GM19328 (cell line): Measurements from ENCODE around the gene RNF157.
"Not testable (repeated sequence)": the region's sequence is repeated elsewhere in the genome, so short reads cannot be mapped to it uniquely, and the experiment has no call there.

Experiments used
- ATAC-seq: cut with Tn5 transposase; IDR thresholded peaks from one replicate; pipeline ENCODE4 v1.9.1; 2021; ENCODE audit warnings: mild to moderate bottlenecking, moderate library complexity; ENCODE audit not compliant: unreplicated experiment

Gene RNF157

DNA sequence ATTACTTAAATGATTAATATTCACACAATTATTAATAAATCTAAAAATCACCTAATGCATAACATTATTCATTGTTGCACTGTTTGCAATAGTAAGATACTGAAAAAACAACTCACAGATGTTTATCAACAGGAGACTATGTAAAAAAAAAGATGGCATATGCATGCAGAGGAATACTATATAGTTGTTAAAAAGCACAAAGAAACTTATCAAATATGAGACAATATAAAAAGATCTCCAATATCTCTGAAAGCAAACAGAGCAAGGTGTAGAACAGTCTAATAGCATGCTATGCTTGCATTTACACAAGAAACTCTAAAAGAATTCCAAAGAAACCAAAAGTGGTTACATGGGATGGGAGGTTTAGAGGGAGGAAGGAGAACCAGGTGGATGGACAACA lies 3.7 kb downstream of the RNF157 start:
- ATAC-seq = no peak

DNA sequence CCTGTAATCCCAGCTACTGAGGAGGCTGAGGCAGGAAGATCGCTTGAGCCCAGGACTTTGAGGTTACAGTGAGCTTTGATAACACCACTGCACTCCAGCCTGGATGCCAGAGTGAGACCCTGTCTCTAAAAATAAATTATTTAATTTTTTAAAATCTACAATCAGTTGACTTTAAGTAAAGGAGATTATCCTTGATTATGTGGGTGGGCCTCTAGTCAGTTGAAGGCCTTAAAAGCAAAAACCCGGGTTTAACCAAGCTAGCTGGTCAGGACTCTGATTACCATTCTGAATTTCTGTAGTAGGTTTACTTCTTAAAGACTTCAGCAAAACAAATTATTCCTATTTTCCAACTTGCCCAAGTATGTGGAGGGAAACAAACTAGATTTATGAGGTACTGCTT lies 4.4 kb downstream of the RNF157 start:
- no peak for ATAC-seq

DNA sequence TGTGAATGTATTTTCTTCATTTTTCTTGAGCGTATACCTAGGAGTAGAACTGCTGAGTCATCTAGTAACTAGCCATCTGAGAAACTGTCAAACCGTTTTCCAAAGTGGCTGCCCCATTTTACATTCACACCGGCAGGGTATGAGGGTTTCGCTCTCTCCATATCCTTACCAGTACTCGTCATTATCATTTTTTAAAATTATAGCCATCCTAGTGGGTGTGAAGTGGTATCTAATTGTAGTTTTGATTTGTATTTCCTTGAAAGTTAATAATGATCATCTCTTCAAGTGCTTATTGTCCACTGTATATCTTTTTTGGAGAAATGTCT lies 6.0 kb downstream of the RNF157 start:
- ATAC-seq = no peak

DNA sequence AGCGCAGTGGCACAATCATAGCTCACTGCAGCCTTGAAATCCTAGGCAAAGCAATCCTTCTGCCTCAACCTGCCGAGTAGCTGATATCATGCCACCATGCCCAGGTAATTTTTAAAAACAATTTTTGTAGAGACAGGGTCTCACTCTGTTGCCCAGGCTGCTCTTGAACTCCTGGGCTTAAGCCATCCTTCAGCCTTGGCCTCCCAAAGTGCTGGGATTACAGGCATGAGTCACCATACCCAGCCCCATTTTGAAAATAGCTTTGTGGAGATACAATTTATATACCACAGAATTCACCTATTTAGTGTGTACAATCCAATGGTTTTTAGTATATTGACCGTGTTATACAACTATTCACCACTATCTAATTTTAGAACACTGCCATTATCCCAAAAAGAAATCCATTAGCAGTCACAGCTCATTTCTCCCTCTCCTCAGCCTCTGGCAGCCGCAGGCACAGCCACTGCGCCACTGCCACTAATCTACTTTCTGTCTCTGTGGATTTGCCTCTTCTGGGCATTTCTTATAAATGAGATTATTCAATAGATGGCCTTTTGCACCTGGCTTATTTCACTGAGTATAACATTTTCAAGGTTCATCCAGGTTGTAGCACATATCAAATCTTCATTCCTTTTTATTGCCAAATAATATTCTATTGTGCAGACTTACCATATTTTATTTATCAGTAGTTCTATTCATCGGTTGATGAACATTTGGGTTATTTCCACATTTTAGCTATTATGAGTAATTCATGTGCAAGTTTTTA lies 6.5 kb downstream of the RNF157 start:
- no peak for ATAC-seq

DNA sequence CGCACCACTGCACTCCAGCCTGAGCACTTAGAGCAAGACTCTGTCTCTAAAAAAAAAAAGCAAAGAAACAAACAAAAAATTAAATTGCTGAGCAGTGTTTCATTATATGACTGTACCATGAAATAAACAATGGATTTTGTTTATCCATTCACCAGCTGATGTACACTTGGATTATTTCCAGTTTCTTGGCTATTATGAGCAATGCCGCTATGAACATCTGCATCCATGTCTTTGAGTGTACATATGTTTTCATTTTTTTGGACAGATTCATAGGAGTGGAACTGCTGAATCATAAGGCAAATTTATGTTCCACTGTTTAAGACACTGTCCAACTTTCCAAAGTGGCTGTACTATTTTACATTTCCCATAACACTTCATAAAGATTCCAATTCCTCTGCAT lies 8.0 kb downstream of the RNF157 start:
- ATAC-seq = no peak

DNA sequence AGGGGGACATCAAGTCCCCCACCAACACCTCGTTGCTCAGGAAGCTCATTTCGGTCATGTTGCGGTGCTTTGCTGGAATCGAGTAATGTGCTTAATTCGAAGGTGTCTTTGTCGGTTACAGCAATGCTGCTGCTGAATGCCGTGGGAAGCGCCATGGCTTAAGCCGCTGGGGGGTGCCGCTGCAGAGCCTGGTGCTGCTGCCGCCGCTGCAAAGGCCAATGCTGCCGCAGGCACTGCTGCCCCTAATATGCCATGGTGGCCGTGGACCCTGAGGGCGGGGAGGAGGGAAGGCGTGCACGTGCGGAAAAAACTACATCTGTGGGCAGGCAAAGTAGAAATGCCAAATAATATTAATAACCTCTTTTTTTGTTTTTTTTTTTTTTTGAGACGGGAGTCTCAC lies 13.5 kb downstream of the RNF157 start:
- ATAC-seq = not testable (repeated sequence)

DNA sequence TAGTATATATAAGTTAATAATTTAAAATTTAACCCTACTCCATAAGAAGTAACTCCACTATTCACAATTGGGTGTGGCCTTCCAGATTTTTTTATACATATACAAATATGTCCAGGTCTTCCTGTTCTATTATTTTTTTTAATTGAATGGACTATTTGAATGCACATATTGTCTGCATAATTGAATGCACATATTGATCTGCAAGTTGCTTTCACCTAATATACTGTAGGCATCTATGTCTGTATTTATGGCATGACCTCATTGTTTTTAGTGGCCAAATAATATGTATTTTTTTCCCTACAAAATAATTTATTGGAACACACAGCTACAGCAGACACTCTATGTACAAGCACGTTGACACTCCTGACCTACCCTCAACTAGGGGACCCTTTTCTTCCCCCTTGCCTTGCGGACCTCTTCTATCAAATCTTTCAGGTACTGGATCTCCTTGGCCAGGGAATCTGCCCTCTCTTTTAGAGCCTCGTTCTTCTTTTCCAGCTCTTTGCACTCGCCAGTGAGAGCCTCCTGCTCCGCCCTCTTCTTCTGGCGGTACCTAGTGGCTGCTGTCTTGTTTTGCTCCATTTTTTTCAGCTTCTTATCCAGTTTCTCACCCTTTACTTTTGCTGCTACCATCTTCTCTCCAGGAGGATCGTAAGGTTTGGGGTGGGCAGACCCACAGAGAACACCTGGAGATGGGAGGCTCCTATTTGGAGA lies 14.8 kb downstream of the RNF157 start:
- ATAC-seq = not testable (repeated sequence)

DNA sequence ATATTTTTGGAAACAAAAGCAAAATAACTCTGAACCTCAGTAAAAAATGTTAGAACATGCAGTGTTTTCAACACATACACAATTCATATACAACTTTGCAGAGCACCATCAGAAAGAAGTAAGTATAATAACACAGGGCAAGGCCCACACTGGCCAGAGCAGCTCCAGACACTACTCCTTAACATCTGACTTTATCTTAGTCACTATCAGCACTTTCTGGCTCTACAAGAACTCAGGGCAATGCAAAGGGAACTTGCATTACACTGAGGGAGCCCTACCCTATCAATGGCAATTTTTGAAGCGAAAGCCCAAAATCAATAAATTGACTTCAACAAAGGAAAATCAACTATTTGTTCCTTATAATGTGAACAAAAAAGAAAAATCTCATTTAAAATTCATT lies 16.5 kb downstream of the RNF157 start:
- no peak for ATAC-seq

DNA sequence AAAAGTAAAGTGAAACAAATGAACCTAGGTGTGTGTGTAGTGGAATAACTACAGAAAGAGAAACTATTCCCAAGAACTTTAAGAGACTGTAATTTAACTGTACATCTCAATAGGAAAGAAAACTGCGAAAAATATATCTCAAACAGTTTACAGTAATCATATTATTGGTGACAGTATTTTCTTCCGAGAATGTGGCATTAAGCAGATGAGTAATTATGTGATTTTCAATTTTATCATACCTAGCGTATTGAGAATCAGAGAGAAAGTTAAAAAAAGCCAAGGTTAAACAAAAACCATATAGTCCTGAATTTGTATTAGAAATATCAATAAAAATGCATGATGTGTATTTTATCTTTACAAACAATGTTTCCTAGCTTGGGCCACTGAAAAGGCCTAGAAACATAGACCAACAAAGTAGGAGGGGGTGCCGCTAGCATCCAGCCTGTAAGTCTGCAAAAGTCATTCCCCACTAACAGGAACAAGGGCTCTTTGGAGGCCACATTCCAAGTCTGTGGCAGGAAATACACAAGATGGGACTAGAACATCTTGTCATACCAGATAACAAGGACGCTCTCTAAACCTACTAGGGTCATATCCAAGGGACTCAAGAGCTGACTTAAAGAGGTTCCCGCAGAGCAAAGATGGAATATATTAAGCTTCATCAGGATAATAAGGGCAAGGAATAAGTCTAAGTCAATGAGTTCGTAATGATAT lies 20.5 kb downstream of the RNF157 start:
- no peak for ATAC-seq

DNA sequence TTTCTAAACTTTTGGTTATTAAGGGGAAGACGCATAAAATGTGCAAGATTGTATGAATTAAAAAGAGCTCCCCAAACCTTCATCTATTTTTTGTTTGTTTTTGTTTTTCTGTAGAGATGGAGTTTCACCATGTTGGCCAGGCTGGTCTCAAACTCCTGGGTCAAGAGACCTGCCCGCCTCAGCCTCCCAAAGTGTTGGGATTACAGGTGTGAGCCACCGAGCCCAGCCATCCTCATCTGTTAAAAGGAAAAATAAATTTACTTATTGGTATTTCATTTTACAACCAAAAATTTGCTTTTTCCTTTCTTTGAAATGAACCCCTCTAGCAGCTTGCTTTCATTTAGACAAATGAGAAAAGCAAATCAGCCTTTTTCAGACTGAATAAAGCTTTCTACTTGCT lies 23.2 kb downstream of the RNF157 start:
- ATAC-seq = no peak

DNA sequence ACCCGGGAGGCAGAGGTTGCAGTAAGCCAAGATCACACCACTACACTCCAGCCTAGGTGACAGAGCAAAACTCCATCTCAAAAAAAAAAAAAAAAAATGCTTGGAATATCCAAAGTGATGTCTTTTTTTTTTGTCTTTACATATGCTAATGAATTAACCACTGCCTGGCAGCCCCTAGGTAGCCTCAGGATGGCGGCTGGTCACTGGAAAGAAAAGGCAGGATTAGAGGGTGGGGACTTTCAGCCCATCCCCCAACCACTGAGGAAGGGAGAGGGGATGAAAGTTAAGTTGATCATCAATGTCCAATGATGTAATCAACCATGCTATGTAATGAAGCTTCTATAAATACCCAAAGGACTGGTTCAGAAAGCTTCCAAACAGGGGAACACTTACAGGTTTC lies 26.8 kb downstream of the RNF157 start:
- no peak for ATAC-seq

DNA sequence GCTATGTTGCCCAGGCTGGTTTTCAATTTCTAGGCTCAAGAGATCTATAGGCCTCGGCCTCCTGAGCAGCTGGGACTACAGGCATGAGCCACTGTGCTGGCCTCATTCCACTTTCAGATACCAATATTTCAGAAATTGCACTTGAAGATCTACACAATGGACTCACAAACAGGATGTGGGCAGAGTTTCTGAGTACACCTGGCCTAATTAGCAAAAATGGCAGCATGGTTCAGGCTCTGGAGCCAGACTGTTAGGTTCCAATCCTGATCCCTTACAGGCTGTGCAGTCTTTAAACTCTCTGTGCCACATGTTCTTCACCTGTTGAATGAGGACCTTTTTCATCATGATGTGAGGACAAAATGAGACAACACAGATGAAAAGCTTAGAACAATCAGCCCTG lies 32.2 kb downstream of the RNF157 start:
- ATAC-seq = no peak

DNA sequence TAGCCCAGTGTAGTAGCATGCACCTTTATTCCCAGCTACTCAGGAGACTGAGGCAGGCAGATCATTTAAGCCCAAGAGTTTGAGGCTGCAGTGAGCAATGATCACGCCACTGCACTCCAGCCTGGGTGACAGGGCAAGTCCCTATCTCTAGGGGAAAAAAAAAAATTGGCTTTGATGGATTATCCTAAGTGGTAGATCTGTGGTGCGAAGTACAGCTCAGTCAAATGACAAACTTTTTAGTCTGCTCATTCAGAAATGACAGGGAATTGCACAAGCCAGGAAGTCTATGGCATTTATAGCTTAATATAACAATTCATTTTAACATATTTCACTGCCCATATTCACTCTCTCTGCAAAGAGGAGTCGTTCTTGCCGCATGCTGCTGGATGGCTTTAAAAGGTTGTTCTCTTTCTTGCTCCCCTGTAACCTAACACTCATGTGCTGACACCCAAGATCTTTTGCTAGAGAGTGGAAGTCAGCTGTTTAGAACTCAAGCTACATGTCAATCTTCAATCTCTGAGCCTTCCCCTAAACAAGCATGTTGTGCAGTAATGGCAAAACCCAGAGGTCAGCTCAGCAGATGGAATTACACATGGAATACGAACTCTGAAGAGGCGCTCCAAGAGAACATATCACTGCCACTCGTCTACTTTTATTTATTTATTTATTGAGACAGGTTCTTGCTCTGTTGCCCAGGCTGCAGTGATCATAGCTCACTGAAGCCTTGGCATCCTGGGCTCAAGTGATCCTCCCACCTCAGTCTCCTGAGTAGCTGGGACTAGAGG lies 32.8 kb downstream of the RNF157 start:
- no peak for ATAC-seq

DNA sequence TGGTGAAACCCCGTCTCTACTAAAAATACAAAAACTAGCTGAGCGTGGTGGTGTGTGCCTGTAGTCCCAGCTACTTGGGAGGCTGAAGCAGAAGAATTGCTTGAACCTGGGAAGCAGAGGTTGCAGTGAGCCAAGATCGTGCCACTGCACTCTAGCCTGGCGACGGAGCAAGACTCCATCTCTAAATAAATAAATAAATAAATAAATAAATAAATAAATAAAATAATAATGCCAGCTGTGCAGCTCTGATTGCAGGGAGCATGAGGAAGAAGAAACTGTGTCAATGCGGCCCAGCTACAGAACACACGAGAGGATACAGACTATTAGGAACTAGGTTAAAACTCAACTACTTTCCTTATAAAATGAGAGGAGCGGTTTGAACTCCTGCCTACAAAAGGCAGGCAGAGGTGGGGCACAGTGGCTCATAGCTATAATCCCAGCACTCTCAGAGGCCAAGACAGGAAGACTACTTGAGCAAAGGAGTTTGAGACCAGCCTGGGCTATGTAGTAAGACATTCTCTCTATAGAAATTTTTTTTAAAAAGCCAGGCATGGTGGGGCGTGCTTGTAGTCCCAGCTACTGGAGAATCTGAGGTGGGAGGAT lies 34.6 kb downstream of the RNF157 start:
- not testable (repeated sequence) for ATAC-seq

DNA sequence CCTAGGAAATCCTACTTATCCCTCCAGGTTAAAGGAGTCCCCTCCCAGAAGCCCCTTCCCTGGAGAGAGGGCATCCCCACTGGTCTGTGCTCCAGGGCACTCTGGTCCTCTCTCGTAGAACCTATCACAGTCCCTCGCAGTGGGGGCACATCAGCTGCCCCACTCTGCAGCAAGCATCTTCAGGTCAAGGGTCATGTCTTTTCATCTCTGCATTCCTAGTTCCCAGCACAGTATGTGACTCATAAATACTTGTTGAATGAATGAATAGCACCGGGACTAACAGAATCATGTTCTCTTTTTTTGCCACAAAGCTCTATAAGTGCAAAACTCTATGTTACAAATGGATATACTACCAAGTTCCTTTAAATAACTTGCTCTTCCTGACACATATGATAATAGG lies 36.0 kb downstream of the RNF157 start:
- ATAC-seq = no peak

DNA sequence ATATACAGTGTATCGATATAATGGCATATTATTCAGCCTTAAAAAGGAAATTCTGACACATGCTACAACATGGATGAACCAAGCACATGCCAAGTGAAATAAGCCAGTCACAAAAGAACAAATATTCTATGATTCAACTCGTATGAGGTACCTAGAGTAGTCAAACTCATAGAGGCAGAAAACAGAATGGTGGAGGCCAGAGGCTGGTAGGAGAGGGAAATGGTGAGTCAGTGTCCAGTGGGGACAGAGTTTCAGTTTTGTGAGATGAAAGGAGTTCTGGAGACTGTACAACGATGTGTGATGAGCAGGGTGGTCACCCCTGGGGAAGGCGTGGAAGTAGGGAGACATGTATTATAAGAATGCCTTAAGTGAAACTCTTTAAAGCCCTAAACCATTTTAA lies 39.9 kb downstream of the RNF157 start:
- ATAC-seq = no peak

DNA sequence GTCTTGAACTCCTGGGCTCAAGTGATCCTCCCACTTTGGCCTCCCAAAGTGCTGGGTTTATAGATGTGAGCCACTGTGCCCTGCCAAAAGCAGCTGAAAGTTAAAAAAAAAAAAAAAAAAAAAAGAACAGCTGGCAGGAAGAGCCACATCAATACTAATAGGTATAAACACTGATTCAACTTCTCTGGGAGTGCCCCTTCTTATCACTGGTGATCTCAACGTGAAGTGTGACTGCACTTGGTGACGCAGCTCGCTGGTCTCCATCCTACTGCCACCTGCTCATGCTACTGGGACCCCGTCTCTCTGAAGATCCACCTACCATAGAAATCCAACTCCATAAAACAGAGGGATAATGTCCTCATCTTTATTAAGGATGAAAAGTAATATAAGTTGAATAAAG lies 40.8 kb downstream of the RNF157 start:
- ATAC-seq = no peak

DNA sequence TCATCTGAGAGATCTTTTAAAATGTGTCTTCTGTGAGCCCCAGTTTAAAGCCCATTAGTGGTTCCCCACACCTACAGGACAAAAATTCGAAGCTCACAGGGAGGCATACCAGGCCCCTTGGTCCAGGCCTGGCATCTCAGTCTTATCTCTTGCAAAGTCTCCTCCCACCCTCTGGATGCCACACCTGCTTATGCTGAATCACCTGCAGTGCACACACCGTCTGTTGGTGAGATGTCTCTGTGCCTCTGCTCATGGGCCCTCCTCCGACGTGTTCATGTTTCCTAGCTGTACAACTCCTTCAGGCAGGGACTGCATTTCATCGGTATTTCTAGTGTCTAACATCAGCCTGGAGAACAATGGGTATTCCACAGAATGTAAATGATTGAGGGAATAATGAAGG lies 41.6 kb downstream of the RNF157 start:
- no peak for ATAC-seq

DNA sequence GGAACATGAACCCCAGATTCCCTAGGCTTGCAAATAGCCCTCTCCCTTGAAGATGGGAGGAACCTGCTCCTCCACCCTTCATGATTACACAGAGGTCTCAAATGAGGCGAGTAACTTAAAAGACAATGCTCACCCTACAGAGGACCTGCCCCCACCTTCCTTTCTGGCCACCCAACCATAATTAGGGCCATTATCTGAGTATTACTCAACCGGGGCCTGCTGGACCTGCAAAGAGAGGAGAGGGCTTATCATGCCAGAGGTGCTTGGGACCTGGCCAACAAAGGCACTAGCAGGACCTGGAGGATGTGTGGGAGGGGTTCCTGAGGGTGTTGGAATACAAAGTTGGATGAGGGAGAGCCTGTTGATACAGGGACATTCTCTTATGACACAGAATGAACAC lies 42.4 kb downstream of the RNF157 start:
- no peak for ATAC-seq

DNA sequence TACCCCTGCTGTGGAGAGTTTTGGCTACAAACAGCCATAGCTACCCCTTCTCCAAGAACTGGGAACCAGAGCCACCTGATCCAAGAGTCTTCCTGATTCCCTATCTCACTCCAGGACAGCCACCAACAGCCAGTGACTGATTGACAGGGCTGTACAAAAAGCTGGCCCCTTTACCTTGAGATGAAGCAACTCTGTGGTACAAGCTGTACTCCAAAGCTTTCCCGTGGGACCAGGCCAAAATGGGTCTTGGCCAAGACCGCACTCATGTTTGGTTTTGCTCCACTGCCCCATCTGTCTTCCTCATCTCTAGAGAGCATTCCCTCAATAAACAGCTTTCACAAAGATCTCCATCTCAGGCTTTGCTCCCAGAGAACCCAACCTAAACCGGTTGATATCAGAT lies 43.6 kb downstream of the RNF157 start:
- no peak for ATAC-seq
